HCT116 (cell line): ENCODE measurements around the gene SYNJ2. TPM values are rescaled to one million over a fixed set of nuclear protein-coding genes. Genes with fewer than 3 reads are reported as not detected.

Source experiments
- ATAC-seq: fragments of 200-7000 bp; cut with Tn5 transposase; 2 replicates; pipeline ENCODE4 v1.9.1; 2020; ENCODE audit warnings: mild to moderate bottlenecking, moderate library complexity
- BruUV-seq: library from RNA; stranded (reverse); fragments of 400-500 nt; replicated peaks from 2 replicates; lab custom pipeline; 2021; lab: Mats Ljungman, UMichigan
- CTCF ChIA-PET: fragments of 300-600 bp; sonication (Branson Sonifier 250); formaldehyde crosslinking; loops from one replicate; lab custom pipeline; 2021; ENCODE audit warnings: antibody characterized with exemption; lab: Charles Lee
- POLR2A ChIA-PET: fragments of 300-600, 350-600 bp; sonication (Branson Sonifier 250); formaldehyde crosslinking; loops from one replicate; lab custom pipeline; 2021; ENCODE audit warnings: antibody characterized with exemption; lab: Charles Lee
- RAD21 ChIA-PET, 2 experiments: fragments of 300-600 bp; sonication (Branson Sonifier 250); formaldehyde crosslinking; loops; one replicate each; lab custom pipeline; 2023; ENCODE audit warnings: low total read pairs in 2 of 2; ENCODE audit not compliant: uncharacterized antibody in 2 of 2, unreplicated experiment in 2 of 2, low non-redundant PET in 1 of 2; lab: Charles Lee
- DNase-seq: peaks from one replicate; pipeline ENCODE4 v3.0.0-alpha.2; 2010; ENCODE audit warnings: low read depth, low spot score
- H2AFZ ChIP-seq: fragments of 200-600 bp; shearing (Covaris generic), sonication (generic); 2 replicates; pipeline ENCODE4 v1.6.1; 2017; ENCODE audit warnings: low read depth, mixed run types, mixed read lengths, antibody characterized with exemption, low read length; ENCODE audit not compliant: poor library complexity, severe bottlenecking
- H3K27ac ChIP-seq: 2 replicates; pipeline ENCODE4 v1.5.1; 2012; ENCODE audit warnings: low read depth, low read length
- H3K27me3 ChIP-seq: fragments of 200-600 bp; sonication (generic); 2 replicates; pipeline ENCODE4 v1.6.1; 2016; ENCODE audit warnings: mixed run types, low read length, mixed read lengths; ENCODE audit not compliant: insufficient read depth
- H3K36me3 ChIP-seq, 2 experiments: fragments of 200-500 bp in 1 of 2; fragments of 200-600 bp in 1 of 2; sonication (Bioruptor generic) in 1 of 2; sonication (generic) in 1 of 2; 2 replicates each; pipeline versions ENCODE4 v1.5.1 to v1.6.1; 2014 to 2016; ENCODE audit warnings: low read length in 2 of 2, inconsistent platforms in 1 of 2, mixed read lengths in 1 of 2, mixed run types in 1 of 2; ENCODE audit not compliant: insufficient read depth in 2 of 2, control insufficient read depth in 1 of 2
- H3K4me1 ChIP-seq, 2 experiments: fragments of 200-600 bp in 1 of 2; sonication (generic) in 1 of 2; 2 replicates each; pipeline versions ENCODE4 v1.5.1 to v1.6.1; 2012 to 2017; ENCODE audit warnings: low read length in 2 of 2, inconsistent platforms in 1 of 2, mild to moderate bottlenecking in 1 of 2, mixed read lengths in 1 of 2, mixed run types in 1 of 2, moderate library complexity in 1 of 2; ENCODE audit not compliant: insufficient read depth in 2 of 2, control insufficient read depth in 1 of 2
- H3K4me2 ChIP-seq: fragments of 200-600 bp; sonication (generic); 2 replicates; pipeline ENCODE4 v1.6.1; 2017; ENCODE audit warnings: mixed run types, low read length, mixed read lengths
- H3K4me3 ChIP-seq, 2 experiments: fragments of 200-600 bp in 1 of 2; sonication (generic) in 1 of 2; replicated peaks in 1 of 2; 2 replicates each; pipeline ENCODE4 v1.5.1; 2011 to 2016; ENCODE audit warnings: low read length in 2 of 2, control low read depth in 1 of 2, low read depth in 1 of 2, mild to moderate bottlenecking in 1 of 2, mixed read lengths in 1 of 2, mixed run types in 1 of 2
- H3K79me2 ChIP-seq: fragments of 200-600 bp; sonication (generic); 2 replicates; pipeline ENCODE4 v1.6.1; 2017; ENCODE audit warnings: mild to moderate bottlenecking, mixed run types, low read length, moderate library complexity, mixed read lengths; ENCODE audit not compliant: insufficient read depth
- H3K9ac ChIP-seq: fragments of 200-600 bp; sonication (generic); 2 replicates; pipeline ENCODE4 v1.6.1; 2016; ENCODE audit warnings: low read length, mixed read lengths
- H3K9me2 ChIP-seq: fragments of 200-600 bp; sonication (generic), shearing (Covaris generic); 2 replicates; pipeline ENCODE4 v1.6.1; 2017; ENCODE audit warnings: mixed run types, mild to moderate bottlenecking, moderate library complexity; ENCODE audit not compliant: insufficient read depth
- H3K9me3 ChIP-seq, 2 experiments: fragments of 200-500 bp in 1 of 2; fragments of 200-600 bp in 1 of 2; sonication (Bioruptor generic) in 1 of 2; sonication (generic) in 1 of 2; 2 replicates each; pipeline ENCODE4 v1.6.1; 2014 to 2017; ENCODE audit warnings: low read length in 2 of 2, mixed read lengths in 2 of 2, inconsistent platforms in 1 of 2, low read depth in 1 of 2, mild to moderate bottlenecking in 1 of 2, mixed run types in 1 of 2, moderate library complexity in 1 of 2; ENCODE audit not compliant: control insufficient read depth in 1 of 2, insufficient read depth in 1 of 2
- H4K20me1 ChIP-seq: fragments of 200-600 bp; sonication (generic), shearing (Covaris generic); 2 replicates; pipeline ENCODE4 v1.6.1; 2017; ENCODE audit warnings: mixed run types, mild to moderate bottlenecking, moderate library complexity; ENCODE audit not compliant: insufficient read depth
- CBX3 ChIP-seq: IDR thresholded peaks from 2 replicates; pipeline ENCODE4 v1.6.1; 2012; ENCODE audit warnings: low read depth
- CEBPB ChIP-seq: IDR thresholded peaks from 2 replicates; pipeline ENCODE4 v1.6.1; 2012; ENCODE audit warnings: low read depth
- ELF1 ChIP-seq: IDR thresholded peaks from 2 replicates; pipeline ENCODE4 v1.6.1; 2012; ENCODE audit warnings: low read depth, borderline replicate concordance
- EZH2 ChIP-seq: fragments of 200-600 bp; sonication (generic); IDR thresholded peaks from 2 replicates; pipeline ENCODE4 v1.6.1; 2017; ENCODE audit warnings: antibody characterized with exemption, mixed run types
- FOSL1 ChIP-seq: IDR thresholded peaks from 2 replicates; pipeline ENCODE4 v1.6.1; 2012; ENCODE audit warnings: low read depth
- JUND ChIP-seq: IDR thresholded peaks from 2 replicates; pipeline ENCODE4 v1.6.1; 2012
- POLR2A ChIP-seq: IDR thresholded peaks from 2 replicates; pipeline ENCODE4 v1.7.0; 2011; ENCODE audit warnings: borderline replicate concordance; ENCODE audit not compliant: insufficient read depth, insufficient read length; ENCODE audit errors: extremely low read depth
- SIN3A ChIP-seq: IDR thresholded peaks from 2 replicates; pipeline ENCODE4 v1.6.1; 2012; ENCODE audit warnings: low read depth
- SP1 ChIP-seq: IDR thresholded peaks from 2 replicates; pipeline ENCODE4 v1.6.1; 2012; ENCODE audit warnings: low read depth
- YY1 ChIP-seq: IDR thresholded peaks from 2 replicates; pipeline ENCODE4 v1.6.1; 2011; ENCODE audit warnings: low read length, low read depth, moderate library complexity, mild to moderate bottlenecking; ENCODE audit not compliant: insufficient replicate concordance; ENCODE audit errors: extremely low read depth
- ZFX ChIP-seq: fragments of 450-650 bp; IDR thresholded peaks from 2 replicates; pipeline ENCODE4 v1.6.1; 2017
- ZNF274 ChIP-seq: fragments of 200-500 bp; sonication (Bioruptor generic); IDR thresholded peaks from 2 replicates; pipeline ENCODE4 v1.6.1; 2014; ENCODE audit warnings: mild to moderate bottlenecking, low read depth, low read length, inconsistent platforms
- intact Hi-C: fragments of 100-400 bp; cut with micrococcal nuclease; formaldehyde crosslinking; loops from 2 replicates; pipeline ENCODE4 v1.10.0; 2022
- total RNA-seq: library from RNA; stranded (reverse); gene quantifications from one replicate; pipeline ENCODE4 v1.2.1, GENCODE V29; 2021; ENCODE audit not compliant: unreplicated experiment
- TF ChIP-seq, protein P1 (sequence below): IDR thresholded peaks from 2 replicates; pipeline ENCODE4 v1.6.1; 2012; ENCODE audit warnings: low read depth
- TF ChIP-seq, protein P2 (sequence below): IDR thresholded peaks from 2 replicates; pipeline ENCODE4 v1.6.1; 2012
- TF ChIP-seq, protein P3 (sequence below): IDR thresholded peaks from 2 replicates; pipeline ENCODE4 v1.6.1; 2011; ENCODE audit warnings: mild to moderate bottlenecking, low read length, moderate library complexity; ENCODE audit not compliant: insufficient replicate concordance; ENCODE audit errors: extremely low read depth
- TF ChIP-seq, protein P4 (sequence below): IDR thresholded peaks from 2 replicates; pipeline ENCODE4 v1.6.1; 2012
- TF ChIP-seq, protein P5 (sequence below), 3 experiments: fragments of 200-600 bp in 1 of 3; sonication (generic) in 1 of 3; IDR thresholded peaks in 2 of 3; conservative IDR thresholded peaks in 1 of 3; 2 replicates each; pipeline ENCODE4 v1.5.1; 2012 to 2017; ENCODE audit warnings: low read depth in 2 of 3, low read length in 2 of 3, antibody characterized with exemption in 1 of 3, borderline replicate concordance in 1 of 3, control low read depth in 1 of 3, mild to moderate bottlenecking in 1 of 3, mixed read lengths in 1 of 3, mixed run types in 1 of 3, moderate library complexity in 1 of 3; ENCODE audit not compliant: insufficient read depth in 1 of 3

SYNJ2 gene
- total RNA-seq, 1 experiment from 2014 or later, result 23.9 TPM

GRCh38 chr6:158031381-158032353, 50.0 kb downstream of the SYNJ2 start:
- Histone ChIP-seq H3K9me3 (no peaks in the 10 kb centered on the region), H3K4me1 (peaks cover 30 to 46% of the 10 kb centered on the region in 2 experiments), H3K27me3 (no peaks in the 10 kb centered on the region), H3K9ac (peak overlapping the region; percentile 22; the same call in 1 of the 2 replicates), H3K79me2 (peaks cover 5% of the 10 kb centered on the region; the same call in 1 of the 2 replicates), H3K4me2 (peak overlapping the region; percentile 58), H2AFZ (no peak overlapping the region), H3K4me3 (peak overlapping the region in 1 of 2 experiments; percentile 23; a peak in 2 of 4 replicates), H3K27ac (peak overlapping the region; percentile 68), H3K36me3 (peaks cover 0 to 18% of the 10 kb centered on the region in 2 experiments; a peak in 1 of 4 replicates), H4K20me1 (no peaks in the 10 kb centered on the region), H3K9me2 (no peaks in the 10 kb centered on the region)
- CTCF ChIA-PET, result no interaction called here
- ATAC-seq (peak; percentile 78), DNase-seq (peak; percentile 54)
- BruUV-seq, result no TSS peak
- intact Hi-C loops, result no loop called here
- RAD21 ChIA-PET, result no interaction called here
- POLR2A ChIA-PET, result no interaction called here
- no peak for TF ChIP-seq EZH2
- no peak for TF ChIP-seq POLR2A
- TF ChIP-seq ZNF274, result no peak
- peak; percentile 51; the same call in 1 of the 2 replicates for TF ChIP-seq CBX3
- peak; percentile 80 for TF ChIP-seq SP1
- TF ChIP-seq, protein P1, sequence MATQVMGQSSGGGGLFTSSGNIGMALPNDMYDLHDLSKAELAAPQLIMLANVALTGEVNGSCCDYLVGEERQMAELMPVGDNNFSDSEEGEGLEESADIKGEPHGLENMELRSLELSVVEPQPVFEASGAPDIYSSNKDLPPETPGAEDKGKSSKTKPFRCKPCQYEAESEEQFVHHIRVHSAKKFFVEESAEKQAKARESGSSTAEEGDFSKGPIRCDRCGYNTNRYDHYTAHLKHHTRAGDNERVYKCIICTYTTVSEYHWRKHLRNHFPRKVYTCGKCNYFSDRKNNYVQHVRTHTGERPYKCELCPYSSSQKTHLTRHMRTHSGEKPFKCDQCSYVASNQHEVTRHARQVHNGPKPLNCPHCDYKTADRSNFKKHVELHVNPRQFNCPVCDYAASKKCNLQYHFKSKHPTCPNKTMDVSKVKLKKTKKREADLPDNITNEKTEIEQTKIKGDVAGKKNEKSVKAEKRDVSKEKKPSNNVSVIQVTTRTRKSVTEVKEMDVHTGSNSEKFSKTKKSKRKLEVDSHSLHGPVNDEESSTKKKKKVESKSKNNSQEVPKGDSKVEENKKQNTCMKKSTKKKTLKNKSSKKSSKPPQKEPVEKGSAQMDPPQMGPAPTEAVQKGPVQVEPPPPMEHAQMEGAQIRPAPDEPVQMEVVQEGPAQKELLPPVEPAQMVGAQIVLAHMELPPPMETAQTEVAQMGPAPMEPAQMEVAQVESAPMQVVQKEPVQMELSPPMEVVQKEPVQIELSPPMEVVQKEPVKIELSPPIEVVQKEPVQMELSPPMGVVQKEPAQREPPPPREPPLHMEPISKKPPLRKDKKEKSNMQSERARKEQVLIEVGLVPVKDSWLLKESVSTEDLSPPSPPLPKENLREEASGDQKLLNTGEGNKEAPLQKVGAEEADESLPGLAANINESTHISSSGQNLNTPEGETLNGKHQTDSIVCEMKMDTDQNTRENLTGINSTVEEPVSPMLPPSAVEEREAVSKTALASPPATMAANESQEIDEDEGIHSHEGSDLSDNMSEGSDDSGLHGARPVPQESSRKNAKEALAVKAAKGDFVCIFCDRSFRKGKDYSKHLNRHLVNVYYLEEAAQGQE, result no peak
- TF ChIP-seq, protein P2, sequence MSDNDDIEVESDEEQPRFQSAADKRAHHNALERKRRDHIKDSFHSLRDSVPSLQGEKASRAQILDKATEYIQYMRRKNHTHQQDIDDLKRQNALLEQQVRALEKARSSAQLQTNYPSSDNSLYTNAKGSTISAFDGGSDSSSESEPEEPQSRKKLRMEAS, result peak; percentile 62; the same call in 1 of the 2 replicates
- no peak for TF ChIP-seq YY1
- no peak for TF ChIP-seq ZFX
- TF ChIP-seq SIN3A, result no peak; the same call in 1 of the 2 replicates
- TF ChIP-seq, protein P3, sequence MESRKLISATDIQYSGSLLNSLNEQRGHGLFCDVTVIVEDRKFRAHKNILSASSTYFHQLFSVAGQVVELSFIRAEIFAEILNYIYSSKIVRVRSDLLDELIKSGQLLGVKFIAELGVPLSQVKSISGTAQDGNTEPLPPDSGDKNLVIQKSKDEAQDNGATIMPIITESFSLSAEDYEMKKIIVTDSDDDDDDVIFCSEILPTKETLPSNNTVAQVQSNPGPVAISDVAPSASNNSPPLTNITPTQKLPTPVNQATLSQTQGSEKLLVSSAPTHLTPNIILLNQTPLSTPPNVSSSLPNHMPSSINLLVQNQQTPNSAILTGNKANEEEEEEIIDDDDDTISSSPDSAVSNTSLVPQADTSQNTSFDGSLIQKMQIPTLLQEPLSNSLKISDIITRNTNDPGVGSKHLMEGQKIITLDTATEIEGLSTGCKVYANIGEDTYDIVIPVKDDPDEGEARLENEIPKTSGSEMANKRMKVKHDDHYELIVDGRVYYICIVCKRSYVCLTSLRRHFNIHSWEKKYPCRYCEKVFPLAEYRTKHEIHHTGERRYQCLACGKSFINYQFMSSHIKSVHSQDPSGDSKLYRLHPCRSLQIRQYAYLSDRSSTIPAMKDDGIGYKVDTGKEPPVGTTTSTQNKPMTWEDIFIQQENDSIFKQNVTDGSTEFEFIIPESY, result no peak
- TF ChIP-seq, protein P4, sequence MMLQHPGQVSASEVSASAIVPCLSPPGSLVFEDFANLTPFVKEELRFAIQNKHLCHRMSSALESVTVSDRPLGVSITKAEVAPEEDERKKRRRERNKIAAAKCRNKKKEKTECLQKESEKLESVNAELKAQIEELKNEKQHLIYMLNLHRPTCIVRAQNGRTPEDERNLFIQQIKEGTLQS, result no peak
- TF ChIP-seq, protein P5, sequence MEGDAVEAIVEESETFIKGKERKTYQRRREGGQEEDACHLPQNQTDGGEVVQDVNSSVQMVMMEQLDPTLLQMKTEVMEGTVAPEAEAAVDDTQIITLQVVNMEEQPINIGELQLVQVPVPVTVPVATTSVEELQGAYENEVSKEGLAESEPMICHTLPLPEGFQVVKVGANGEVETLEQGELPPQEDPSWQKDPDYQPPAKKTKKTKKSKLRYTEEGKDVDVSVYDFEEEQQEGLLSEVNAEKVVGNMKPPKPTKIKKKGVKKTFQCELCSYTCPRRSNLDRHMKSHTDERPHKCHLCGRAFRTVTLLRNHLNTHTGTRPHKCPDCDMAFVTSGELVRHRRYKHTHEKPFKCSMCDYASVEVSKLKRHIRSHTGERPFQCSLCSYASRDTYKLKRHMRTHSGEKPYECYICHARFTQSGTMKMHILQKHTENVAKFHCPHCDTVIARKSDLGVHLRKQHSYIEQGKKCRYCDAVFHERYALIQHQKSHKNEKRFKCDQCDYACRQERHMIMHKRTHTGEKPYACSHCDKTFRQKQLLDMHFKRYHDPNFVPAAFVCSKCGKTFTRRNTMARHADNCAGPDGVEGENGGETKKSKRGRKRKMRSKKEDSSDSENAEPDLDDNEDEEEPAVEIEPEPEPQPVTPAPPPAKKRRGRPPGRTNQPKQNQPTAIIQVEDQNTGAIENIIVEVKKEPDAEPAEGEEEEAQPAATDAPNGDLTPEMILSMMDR (IDR thresholded peaks at IDR 0.05 in 2 of 3, conservative IDR thresholded peaks at IDR 0.05 in 1 of 3; ENCODE audit: borderline replicate concordance in 1 of 3, insufficient read depth in 1 of 3, low read depth in 2 of 3, low read length in 2 of 3), result no peak
- no peak for TF ChIP-seq CEBPB
- TF ChIP-seq FOSL1, result peak; percentile 49
- TF ChIP-seq ELF1, result no peak
- TF ChIP-seq JUND, result peak; percentile 75
